Choroid plexus epithelial cell (primary cell): ENCODE results near the gene OR1D5.

Source experiments
- DNase-seq: peaks from one replicate; pipeline ENCODE4 v3.0.0-alpha.2; 2010; ENCODE audit warnings: low read depth
- H3K4me3 ChIP-seq: 2 replicates; pipeline ENCODE4 v1.5.1; 2011; ENCODE audit warnings: low read depth, mild to moderate bottlenecking, control low read depth, low read length, moderate library complexity
- CTCF ChIP-seq: conservative IDR thresholded peaks from 2 replicates; pipeline ENCODE4 v1.5.1; 2011; ENCODE audit warnings: low read depth, mild to moderate bottlenecking, control low read depth, inconsistent platforms, low read length, moderate library complexity

OR1D5 gene

GRCh38 chr17:3030096-3030495, 33.3 kb downstream of the OR1D5 start:
- peak; percentile 80 for DNase-seq
- TF ChIP-seq CTCF: no peak

GRCh38 chr17:3029213-3029913, 34.0 kb downstream of the OR1D5 start:
- no peak overlapping the region for H3K4me3 ChIP-seq
- no peak for DNase-seq
- TF ChIP-seq CTCF: no peak

More at GRCh38 chr17:3030096-3030495, 33.3 kb downstream of the OR1D5 start:
- H3K4me3 ChIP-seq: no peak overlapping the region

- TF ChIP-seq CTCF: no peak
- H3K4me3 ChIP-seq: no peak overlapping the region
- DNase-seq: no peak
Observed at GRCh38 chr17:3027786-3028532, 35.4 kb downstream of the OR1D5 start.

- peak; percentile 23 for DNase-seq
- TF ChIP-seq CTCF: no peak
- no peak overlapping the region for H3K4me3 ChIP-seq
Observed at GRCh38 chr17:3026856-3027751, 36.3 kb downstream of the OR1D5 start.

- TF ChIP-seq CTCF: no peak
- DNase-seq: no peak
- H3K4me3 ChIP-seq: no peak overlapping the region
Observed at GRCh38 chr17:3026125-3026855, 37.1 kb downstream of the OR1D5 start.

GRCh38 chr17:3025421-3026124, 37.8 kb downstream of the OR1D5 start:
- TF ChIP-seq CTCF: no peak
- no peak overlapping the region for H3K4me3 ChIP-seq
- DNase-seq: no peak
